Measurements from ENCODE around the gene INF2. TPM values are rescaled to one million over a fixed set of nuclear protein-coding genes. Genes with fewer than 3 reads are reported as not detected.

INF2 gene
- polyA plus RNA-seq, 1 experiment = 14.9 TPM

- no peak overlapping the region for H3K27ac ChIP-seq (ENCODE audit: low read depth, low read length)
- CTCF ChIA-PET = interaction anchor here (0.6 to 7.2 kb wide), 21 partner anchors 8 to 277 kb away, joined by 3 to 90 read pairs (median 7); partner anchors contain the start of gene SIVA1
- POLR2A ChIA-PET = interaction anchor here (1.4 kb wide), 1 partner anchor 45 kb away, joined by 3 read pairs; the partner anchor contains the start of gene ADSS1
- no peaks in the 10 kb centered on the region for H3K27me3 ChIP-seq (ENCODE audit: control insufficient read depth, insufficient read depth, low read length)
- peaks cover 23% of the 10 kb centered on the region for H3K9me3 ChIP-seq (ENCODE audit: control insufficient read depth, insufficient read depth, low read length)
- no peak for DNase-seq (ENCODE audit: low read depth, low spot score)
- TF ChIP-seq, protein P1, sequence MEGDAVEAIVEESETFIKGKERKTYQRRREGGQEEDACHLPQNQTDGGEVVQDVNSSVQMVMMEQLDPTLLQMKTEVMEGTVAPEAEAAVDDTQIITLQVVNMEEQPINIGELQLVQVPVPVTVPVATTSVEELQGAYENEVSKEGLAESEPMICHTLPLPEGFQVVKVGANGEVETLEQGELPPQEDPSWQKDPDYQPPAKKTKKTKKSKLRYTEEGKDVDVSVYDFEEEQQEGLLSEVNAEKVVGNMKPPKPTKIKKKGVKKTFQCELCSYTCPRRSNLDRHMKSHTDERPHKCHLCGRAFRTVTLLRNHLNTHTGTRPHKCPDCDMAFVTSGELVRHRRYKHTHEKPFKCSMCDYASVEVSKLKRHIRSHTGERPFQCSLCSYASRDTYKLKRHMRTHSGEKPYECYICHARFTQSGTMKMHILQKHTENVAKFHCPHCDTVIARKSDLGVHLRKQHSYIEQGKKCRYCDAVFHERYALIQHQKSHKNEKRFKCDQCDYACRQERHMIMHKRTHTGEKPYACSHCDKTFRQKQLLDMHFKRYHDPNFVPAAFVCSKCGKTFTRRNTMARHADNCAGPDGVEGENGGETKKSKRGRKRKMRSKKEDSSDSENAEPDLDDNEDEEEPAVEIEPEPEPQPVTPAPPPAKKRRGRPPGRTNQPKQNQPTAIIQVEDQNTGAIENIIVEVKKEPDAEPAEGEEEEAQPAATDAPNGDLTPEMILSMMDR (IDR thresholded peaks at IDR 0.05; ENCODE audit: low read depth, low read length) = no peak
- H3K4me3 ChIP-seq (ENCODE audit: low read depth, low read length) = no peak overlapping the region
Measured at GRCh38 chr14:104769324-104770071, 80.1 kb downstream of the INF2 start.

DNA sequence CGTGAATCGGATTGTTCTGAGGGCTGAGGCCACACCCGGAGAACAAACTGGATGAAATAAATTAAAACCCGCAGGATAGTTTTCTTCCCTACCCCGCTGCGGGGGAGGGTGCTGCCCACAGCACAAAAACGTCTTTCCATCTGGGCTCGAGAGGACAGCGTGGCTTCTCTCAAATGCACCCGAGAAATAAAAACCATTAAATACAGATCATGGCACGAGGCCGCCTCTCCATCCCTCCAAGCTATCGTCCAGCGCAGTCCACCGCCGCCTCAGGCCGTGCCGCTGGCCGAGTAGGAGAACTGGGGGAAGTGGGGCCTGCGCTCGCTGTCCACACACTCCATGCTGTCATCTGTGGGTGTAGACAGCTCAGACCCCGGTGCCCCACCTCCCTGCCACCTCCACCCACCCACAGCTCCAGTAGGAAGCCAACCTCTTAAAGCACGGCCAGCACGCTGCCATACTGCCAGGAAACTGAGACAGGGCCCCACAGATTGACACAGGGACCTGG is 80.7 kb downstream of the INF2 start:
- Histone ChIP-seq H3K27me3 (ENCODE audit: control insufficient read depth, insufficient read depth, low read length) (no peaks in the 10 kb centered on the region), H3K27ac (ENCODE audit: low read depth, low read length) (no peak overlapping the region), H3K4me3 (ENCODE audit: low read depth, low read length) (no peak overlapping the region), H3K9me3 (ENCODE audit: control insufficient read depth, insufficient read depth, low read length) (peaks cover 23% of the 10 kb centered on the region)
- CTCF ChIA-PET = interaction anchor here (0.7 to 1.7 kb wide), 2 partner anchors 56 to 69 kb away, joined by 3 to 16 read pairs; no protein-coding TSS in a partner anchor
- TF ChIP-seq, protein P1 (IDR thresholded peaks at IDR 0.05; ENCODE audit: low read depth, low read length) = no peak
- DNase-seq (ENCODE audit: low read depth, low spot score) = no peak
- POLR2A ChIA-PET = interaction anchor here (3.7 kb wide), 1 partner anchor 17 kb away, joined by 12 read pairs; the partner anchor contains the start of gene SIVA1

DNA sequence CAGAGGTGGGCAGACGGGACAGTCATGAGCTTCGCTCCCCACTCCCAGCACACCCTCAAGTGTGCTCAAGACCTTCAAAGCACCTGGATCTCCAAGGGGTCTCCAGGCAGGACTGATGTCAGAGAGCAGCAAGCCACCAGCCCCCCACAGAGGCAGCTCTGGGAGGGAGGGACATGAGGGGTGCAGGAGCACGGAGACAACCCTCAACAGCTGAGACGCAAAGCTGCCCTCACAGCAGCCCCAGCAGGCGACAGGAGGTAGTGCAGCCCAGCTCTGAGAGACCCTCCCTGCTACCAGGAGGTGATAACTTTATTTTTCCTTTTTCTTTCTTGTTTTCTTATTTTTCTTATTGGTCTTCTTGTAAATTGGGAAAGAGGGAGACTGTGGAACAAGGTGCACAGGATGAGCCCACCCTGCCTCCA is 81.4 kb downstream of the INF2 start:
- TF ChIP-seq, protein P1 (IDR thresholded peaks at IDR 0.05; ENCODE audit: low read depth, low read length) = peak; percentile 56
- no peak overlapping the region for H3K4me3 ChIP-seq (ENCODE audit: low read depth, low read length)
- peaks cover 23% of the 10 kb centered on the region for H3K9me3 ChIP-seq (ENCODE audit: control insufficient read depth, insufficient read depth, low read length)
- POLR2A ChIA-PET = interaction anchor here (3.7 kb wide), 1 partner anchor 18 kb away, joined by 12 read pairs; the partner anchor contains the start of gene SIVA1
- no peak overlapping the region for H3K27ac ChIP-seq (ENCODE audit: low read depth, low read length)
- no peaks in the 10 kb centered on the region for H3K27me3 ChIP-seq (ENCODE audit: control insufficient read depth, insufficient read depth, low read length)
- DNase-seq (ENCODE audit: low read depth, low spot score) = no peak
- CTCF ChIA-PET = interaction anchor here (0.7 to 1.7 kb wide), 3 partner anchors 24 to 68 kb away, joined by 3 to 16 read pairs (median 3); partner anchors contain the start of gene AKT1

- H3K27me3 ChIP-seq (ENCODE audit: control insufficient read depth, insufficient read depth, low read length) = no peaks in the 10 kb centered on the region
- H3K27ac ChIP-seq (ENCODE audit: low read depth, low read length) = no peak overlapping the region
- TF ChIP-seq, protein P1 (IDR thresholded peaks at IDR 0.05; ENCODE audit: low read depth, low read length) = no peak
- no peak for DNase-seq (ENCODE audit: low read depth, low spot score)
- no peak overlapping the region for H3K4me3 ChIP-seq (ENCODE audit: low read depth, low read length)
- POLR2A ChIA-PET = interaction anchor here (3.7 kb wide), 1 partner anchor 19 kb away, joined by 12 read pairs; the partner anchor contains the start of gene SIVA1
- CTCF ChIA-PET = interaction anchor here (1.1 to 1.7 kb wide), 2 partner anchors 24 to 55 kb away, joined by 3 to 16 read pairs; partner anchors contain the start of gene AKT1
- peaks cover 24% of the 10 kb centered on the region for H3K9me3 ChIP-seq (ENCODE audit: control insufficient read depth, insufficient read depth, low read length)
Measured at GRCh38 chr14:104771374-104771773, 82.0 kb downstream of the INF2 start.

Small RNAs within 50 kb of the gene (small RNA-seq; reads per million reads assigned to genes)
- not detected for gene MIR4710 (ENCODE audit: insufficient read length, low read depth)

Other genes starting within 250 kb of the INF2 start
- not detected in 2 replicates for gene C14orf180, start 109.9 kb upstream of the INF2 start, polyA plus RNA-seq (2011; rRNA removed)
- gene TMEM179, start 84.8 kb upstream of the INF2 start, polyA plus RNA-seq (2011; rRNA removed) = 0.10 TPM in 1 of 2 replicates, not detected in the other
- gene ADSS1, start 34.6 kb downstream of the INF2 start, polyA plus RNA-seq (2011; rRNA removed) = 2.8 and 4.2 TPM in 2 replicates
- gene SIVA1, start 63.5 kb downstream of the INF2 start, polyA plus RNA-seq (2011; rRNA removed) = 49.7 and 75.3 TPM in 2 replicates
- 104 and 129 TPM in 2 replicates for gene AKT1, start 106.1 kb downstream of the INF2 start, polyA plus RNA-seq (2011; rRNA removed)
- 1.6 and 2.5 TPM in 2 replicates for gene ZBTB42, start 111.5 kb downstream of the INF2 start, polyA plus RNA-seq (2011; rRNA removed)
- 4.2 and 4.3 TPM in 2 replicates for gene CEP170B, start 175.7 kb downstream of the INF2 start, polyA plus RNA-seq (2011; rRNA removed)
- gene PLD4, start 235.3 kb downstream of the INF2 start, polyA plus RNA-seq (2011; rRNA removed) = 0.01 TPM in 2 replicates